ENCODE measurements around the gene KLHDC4. TPM values are rescaled to one million over a fixed set of nuclear protein-coding genes. Genes with fewer than 3 reads are reported as not detected.
A peak's percentile ranks its signal among the peaks of the same experiment; 100 is the strongest.
"Not testable (repeated sequence)": the region's sequence is repeated elsewhere in the genome, so short reads cannot be mapped to it uniquely, and the experiment has no call there.

KLHDC4 gene
- total RNA-seq, 1 donor from 2014 or later = 36.4 TPM

DNA sequence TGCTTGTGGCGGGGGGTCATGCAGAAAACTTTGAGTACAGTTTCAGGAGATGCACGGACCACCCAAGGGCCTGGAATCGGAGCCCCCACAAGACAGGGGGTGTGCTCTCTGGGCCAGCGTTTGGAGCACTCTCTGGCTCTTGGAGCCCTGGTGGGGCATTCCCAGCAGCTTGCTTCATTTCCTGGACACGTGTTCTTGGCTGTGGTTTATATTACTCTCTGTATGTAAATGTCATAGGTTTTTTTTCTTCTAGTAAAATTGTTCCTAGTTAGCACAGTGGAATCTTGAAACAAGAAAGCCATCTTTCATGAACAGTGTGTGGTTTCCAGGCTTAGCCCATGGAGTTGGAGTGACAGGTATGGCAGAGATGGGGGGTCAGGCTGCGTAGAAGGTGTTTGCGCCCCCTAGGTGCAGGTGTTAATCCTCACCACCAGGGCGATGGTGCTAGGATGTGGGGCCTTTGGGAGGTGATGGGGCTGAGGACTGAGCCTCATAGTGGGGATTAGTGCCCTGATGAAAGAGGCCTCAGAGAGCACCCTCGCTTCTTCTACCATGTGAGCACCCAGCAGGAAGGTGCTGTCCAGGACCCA lies 83.7 kb downstream of the KLHDC4 start:
- peak; percentile 66 for DNase-seq

DNA sequence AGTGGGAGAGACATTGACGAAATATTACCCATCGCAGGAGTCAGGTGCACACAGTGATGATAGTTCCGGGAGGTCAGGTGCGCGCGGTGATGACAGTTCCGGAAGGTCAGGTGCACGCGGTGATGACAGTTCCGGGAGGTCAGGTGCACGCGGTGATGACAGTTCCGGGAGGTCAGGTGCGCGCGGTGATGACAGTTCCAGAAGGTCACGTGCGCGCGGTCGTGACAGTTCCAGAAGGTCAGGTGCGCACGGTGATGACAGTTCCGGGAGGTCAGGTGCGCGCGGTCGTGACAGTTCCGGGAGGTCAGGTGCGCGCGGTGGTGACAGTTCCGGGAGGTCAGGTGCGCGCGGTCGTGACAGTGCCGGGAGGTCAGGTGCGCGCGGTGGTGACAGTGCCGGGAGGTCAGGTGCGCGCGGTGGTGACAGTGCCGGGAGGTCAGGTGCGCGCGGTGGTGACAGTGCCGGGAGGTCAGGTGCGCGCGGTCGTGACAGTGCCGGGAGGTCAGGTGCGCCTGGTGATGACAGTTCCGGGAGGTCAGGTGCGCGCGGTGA lies 84.7 kb downstream of the KLHDC4 start:
- not testable (repeated sequence) for DNase-seq

DNA sequence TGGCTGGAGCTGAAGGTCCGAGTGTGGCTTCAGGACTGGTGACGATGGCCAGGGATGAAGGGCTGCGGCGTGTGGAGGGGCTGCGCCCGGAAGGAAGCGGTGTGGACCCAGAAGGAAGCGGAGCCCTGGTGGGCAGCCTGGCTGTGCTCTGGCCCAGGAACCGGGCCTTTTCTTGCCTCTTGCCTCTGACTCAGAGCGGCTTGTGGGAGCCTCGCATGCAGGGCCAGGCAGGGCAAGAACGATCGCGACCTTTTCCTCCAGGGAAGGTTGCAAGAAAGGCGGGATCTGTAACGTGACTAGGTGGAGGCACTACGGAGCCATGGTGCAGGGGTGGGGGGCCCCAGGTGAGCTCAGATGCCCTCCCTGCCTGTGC lies 85.5 kb downstream of the KLHDC4 start:
- no peak for DNase-seq

DNA sequence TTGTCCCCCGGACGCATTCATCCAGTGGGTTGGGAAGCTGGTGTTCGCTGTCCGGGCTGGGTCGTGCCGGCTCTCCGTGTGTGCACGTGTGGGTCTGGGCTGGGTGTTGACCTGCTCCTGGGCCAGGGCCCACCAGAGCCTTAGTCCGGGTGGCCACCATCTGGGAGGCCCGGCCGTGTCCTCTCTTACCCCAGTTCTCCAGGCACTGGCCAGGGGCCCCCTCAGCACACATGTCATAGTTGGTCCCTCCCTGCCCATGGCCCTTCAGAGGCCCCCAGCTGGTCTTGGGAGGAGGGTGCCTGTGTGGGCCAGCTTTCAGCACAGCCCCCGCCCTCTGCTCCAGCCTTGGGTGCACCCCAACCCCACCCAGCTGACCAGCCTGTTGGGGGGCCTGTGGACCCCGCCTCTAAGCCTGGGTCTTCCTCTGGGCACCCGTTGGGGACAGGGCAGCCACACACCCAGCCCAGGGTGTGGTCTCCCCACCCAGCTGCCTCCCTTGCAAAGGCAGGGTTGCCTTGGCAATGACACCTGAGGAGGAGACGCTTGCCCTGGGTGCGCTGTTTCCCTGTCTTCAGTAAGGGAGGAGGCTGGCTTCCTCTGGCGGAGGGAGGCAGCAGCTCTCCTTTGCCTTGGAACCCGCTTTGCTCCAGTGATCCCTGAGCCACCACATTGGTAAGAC lies 86.1 kb downstream of the KLHDC4 start:
- DNase-seq = no peak

DNA sequence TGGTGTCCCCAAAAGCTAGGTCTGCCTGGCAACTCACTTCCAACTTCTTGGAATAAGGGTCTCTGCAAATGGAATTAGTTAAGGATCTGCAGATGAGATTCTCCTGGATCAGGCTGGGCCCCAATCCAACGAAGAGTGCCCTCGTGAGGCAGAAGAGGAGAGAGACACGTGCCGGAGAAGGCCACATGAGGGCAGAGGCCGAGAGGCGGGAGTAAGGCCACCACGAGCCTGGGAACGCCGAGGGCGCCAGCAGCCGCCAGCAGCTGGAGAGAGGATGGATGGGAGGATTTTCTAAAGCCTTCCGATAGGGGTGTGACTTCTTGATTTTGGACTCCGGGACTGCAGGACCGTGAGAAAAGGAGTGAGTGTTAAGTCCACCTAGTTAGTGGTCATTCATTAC lies 87.2 kb downstream of the KLHDC4 start:
- DNase-seq = no peak

DNA sequence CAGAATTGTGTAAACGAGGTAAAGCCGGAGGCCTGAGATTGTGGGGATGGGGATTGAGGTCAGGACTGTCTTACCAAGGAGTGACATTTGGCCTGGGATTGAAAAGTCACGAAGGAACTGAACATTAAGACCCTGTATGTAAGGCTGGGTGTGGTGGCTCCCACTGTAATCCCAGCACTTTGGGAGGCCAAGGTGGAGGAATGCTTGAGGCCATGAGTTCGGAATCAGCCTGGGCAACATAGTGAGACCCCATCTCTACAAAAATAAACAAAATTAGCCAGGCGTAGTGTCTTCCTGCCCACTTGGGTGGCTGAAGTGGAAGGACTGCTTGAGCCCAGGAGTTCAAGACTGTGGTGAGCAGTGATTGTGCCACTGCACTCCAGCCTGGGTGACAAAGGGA lies 88.0 kb downstream of the KLHDC4 start:
- DNase-seq = no peak

DNA sequence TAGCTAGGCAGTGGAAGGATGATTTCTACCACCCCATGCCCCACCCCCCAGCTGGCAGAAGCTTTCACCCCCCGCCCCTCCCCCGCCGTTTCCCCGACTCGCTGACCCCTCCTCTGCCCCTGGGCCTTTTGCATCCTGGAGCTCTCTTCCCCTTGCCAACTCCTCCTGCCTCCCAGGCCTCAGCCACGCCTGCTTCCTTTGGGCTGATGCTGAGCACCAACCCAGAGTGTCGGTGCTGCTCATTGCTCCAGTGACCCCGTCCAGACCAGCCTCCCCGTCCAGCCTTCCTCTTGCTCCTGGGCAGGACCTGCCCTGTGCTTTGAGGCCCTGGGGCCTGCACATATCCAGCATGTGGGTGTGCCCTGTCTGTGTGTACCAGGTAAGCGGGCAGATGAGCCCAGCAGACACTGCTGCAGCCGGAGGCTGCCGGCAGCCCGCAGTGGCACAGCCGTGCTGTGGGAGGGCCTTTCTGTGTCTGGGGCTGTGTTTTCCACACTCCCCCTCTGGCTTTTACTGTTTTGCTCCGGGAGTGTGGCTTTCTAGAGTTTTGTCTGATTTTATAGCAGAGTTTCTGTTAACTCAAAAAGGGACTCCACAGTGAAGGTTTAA lies 90.6 kb downstream of the KLHDC4 start:
- DNase-seq = peak; percentile 34

DNA sequence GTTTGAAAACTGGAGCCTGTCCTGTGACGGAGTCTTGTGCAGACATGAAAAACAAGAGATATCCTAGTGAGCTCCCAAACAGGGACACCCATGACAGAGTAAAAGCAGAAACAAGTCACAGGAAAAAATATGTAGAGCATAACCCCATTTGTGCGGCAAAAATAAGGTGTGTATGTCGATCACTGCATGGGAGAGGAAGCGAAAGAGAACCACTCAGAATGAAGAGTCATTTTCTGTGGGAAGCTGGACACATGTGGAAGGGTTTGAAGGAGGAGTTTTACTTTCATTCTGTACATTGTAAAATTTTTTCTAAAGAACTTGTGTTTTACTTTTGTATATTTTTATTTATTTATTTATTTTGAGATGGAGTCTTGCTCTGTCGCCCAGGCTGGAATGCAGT lies 91.4 kb downstream of the KLHDC4 start:
- DNase-seq = no peak

DNA sequence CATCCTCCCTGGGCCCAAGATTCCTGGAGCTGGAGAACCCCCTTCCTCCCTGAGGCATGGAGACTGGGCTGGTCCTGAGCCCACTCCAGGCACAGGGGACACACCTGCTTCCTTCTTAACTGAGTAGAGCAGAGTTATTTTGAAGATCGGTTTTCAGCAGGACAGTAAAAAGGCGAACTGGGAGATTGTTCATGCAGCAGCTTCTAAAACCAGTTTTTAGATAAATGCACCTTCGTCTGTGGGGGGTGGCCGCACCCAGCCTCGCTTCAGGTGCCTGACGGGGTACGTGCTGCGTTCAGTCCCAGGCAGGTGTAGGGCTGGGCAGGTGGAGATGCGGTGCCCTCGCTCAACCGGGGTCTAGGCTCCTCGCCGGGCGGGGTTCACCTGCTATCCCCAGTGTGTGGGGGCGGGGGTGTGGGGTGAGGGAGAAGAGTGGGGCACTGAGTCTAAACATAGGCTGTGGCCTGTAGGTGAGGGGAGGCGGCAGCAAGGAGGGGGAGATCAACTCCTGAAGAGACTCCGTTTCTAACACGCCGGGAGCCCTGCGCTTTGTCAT lies 94.0 kb downstream of the KLHDC4 start:
- DNase-seq = no peak

DNA sequence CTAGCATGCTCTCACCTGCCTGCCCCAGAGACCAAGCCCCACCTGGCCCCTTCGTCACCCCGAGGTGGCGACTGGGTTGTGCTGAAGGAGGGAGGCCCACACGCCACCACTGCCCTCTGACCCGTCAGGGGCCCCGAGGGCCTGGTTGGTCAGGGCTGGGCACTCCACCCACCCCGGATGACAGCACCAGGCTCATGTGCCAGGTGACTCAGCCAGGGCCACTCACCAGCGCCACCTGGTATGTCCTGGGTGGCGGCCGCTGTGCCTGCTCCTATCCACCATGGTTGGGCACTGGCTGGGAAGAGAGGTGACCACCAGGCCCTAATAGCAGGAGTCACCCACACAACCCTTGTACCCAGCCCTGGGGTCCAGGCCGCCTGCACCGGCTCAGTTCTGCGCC lies 94.6 kb downstream of the KLHDC4 start:
- DNase-seq = no peak

DNA sequence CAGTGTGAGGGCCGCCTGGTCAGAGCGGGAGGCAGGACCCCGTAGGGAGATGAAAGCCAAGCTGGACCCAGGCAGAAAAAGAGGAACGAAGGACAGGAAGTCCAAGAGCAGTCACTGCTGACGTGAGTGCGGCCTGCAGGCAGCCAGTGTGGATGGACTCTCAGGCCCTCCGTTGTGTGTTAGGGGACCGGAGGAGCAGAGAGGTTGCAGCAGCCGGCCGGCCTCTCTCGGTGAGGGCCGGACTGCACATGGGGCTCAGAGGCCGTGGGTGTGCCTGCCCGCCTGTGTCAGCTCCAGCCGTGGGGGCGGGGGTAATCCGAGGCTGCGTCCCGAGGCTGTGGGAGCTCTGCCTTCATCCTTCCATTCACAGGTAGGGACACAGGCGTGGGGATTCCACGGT lies 96.1 kb downstream of the KLHDC4 start:
- DNase-seq = no peak

DNA sequence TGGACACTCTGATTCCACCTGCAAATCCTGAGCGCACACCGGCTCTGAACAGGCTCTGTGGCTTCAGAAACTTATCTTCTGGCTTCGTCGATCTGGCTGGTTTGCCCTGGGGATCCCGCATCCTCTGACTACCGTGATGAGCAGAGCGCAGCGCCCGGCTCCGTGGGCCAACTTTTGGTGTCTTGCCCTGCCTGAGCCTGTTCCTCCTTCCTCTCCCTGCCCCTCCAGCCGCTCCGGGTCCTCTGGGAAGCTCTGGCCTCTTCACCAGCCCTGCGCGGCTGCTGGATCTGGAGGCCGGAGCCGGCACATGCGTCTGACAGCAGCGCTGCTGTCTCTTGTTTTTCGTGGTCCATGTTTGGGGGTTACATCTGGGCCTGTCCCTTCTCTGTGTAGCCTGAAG lies 97.8 kb downstream of the KLHDC4 start:
- DNase-seq = no peak

DNA sequence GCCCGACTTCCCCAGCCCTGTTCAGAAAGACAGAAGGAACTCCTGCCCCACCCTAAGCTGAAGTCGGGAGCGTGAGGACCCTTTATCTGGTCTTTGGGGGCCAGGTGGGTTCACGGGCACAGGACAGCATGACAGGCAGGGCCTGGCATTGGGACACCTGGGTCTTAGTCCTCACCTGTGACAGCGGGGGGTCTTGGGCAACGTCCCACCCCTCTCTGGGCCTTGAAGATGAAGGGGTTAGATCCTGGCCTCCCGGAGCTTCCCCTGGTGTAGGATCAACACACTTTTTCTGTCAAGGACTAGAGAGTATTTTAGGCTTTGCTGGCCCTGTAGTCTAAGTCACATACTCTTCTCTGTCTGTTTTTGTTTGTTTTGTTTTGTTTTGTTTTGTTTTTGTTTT lies 98.3 kb downstream of the KLHDC4 start:
- no peak for DNase-seq

DNA sequence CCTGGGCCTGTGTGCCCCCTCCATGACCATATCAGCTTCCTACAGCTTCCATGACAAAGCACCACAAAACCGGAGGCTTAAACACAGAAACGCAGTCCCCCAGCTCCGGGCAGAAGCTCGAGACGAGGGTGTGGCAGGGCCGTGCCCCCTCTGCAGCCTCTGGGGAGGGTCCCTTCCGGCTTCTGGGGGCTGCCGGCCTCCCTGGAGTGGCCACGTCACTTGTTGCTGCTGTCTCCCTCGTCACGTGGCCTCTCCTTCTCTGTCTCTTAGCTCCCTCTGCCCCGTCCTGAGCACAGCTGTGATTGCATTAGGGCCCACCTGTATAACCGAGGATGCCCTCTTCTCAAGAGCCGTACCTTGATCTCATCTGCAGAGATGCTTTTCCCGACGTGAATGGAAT lies 98.9 kb downstream of the KLHDC4 start:
- DNase-seq = no peak

DNA sequence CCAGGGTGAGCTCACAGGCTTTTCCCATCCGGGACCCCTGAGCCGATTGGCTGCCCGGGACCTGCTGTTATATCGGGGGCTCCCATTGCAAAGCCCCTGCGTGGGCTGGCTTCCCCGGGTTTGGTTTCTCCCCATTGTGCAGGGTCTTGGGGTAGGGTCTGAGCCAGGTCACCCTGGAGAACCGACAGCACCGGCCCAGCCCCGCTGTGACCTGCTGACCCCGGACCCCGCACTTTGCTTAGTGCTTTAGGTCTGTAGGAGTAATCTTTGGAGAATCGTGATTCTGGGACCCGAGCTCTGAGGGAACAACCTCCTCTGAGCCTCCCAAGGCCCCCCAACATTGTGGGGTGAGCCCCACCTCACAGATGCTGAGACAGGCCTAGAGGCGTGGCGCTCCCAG lies 100.6 kb downstream of the KLHDC4 start:
- no peak for DNase-seq

DNA sequence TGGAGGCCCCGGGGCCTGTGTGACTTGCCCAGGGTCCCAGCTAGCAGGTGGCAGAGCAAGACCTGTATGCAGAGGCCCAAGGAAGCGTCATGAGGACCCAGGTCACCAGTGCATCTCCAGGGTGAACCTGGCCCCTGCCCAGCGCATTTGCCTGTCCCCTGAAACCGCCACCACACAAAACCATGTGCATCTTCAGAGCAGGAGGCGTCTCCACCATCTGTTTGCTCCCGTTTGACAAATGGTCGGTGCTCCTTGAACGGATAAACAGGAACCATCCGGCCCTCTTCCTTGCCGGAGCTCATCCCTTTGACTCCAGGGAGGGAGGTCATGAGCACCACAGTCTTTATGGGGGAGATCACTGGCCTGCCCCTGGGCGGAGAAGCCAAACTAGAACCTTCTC lies 101.0 kb downstream of the KLHDC4 start:
- DNase-seq = no peak

DNA sequence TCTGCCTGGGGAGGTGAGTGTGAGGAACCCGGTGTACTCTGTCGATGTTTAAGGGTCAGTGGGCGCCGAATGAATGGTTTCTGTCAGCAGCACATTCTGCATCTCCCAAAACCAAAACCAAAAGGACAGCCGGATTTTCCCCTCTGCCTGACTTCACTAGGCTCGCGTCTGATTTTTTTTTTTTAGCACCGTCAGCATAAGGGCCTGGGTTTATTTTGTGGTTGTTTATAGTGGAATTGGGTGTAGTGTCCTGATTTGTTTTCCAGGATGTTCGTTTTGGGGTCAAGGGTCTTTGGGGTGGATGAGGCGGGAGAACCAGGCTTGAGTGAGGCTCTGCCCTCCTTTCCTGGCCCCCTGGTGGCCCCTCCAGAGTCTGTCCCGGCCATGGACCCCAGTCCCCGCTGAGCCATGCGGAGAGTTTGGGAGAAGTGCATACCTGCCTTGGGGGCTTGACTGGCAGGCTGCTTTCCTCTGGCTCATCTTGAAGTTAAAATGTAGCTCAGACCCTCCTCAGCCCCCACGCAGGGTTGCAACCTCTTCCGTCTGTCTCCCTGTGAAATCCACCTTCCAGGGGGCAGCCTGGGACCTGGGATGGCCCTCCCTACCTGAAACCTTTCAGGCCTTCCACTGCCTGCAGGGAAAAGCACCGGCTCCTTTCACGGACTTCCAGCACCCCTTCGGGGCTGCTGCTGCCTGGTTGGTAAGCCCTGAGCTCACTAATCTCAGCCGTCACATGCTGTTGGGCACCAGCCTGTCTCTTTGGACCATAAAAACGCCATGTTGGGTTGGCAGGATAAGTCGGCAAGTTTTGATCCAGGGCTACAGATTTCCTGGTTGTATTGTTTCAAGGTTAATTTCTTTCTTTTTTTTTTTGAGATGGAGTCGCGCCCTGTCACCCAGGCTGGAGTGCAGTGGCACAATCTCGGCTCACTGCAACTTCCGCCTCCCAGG lies 103.3 kb downstream of the KLHDC4 start:
- no peak for DNase-seq

DNA sequence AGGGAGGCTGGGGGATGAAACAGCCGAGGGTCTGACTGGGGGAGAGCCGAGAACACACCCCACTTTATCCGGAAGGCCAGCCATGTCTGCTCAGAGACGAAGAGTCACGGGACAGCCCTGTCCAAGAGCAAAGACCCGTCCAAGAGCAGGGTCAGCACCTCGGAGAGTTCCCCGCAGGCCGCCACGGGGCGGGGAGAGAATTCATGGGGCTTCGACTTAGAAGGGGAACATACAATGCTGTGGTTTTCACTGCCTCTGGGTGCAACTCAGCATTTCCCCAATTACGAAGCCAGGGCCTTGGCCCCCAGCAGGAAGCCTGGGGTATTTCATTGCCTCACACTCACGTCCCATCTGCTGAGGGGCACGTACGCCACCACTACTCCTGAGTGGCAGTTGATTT lies 104.2 kb downstream of the KLHDC4 start:
- DNase-seq = peak; percentile 68

DNA sequence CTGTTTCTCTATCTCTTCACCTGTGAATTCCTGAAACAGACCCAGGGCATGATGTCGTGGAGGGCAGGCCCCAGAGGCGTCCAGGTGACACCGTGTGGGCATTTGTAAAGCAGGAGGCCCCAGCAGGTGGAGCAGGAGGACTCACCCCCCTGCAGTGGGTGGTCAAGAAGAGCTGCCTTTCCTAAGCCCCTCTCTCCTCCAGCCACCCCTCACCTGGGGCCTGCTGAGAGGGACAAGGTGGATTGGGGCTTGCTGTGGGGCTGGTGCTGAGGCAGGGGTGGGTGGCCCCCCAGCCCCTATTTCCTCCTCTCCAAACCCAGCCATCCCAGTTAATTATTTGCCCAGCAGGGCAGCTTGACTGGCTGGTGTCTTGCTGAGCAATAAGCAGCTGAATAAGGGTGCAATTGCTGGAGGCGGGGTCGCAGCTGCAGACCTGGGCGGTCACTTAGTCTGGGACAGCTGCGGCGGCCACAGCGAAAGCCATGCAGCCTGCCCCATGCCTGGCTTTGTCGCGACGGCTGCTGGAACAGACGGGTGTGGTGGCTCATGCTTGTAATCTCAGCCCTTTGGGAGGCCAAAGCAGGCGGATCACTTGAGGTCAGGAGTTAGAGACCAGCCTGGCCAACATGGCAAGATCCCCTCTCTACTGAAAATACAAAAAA lies 107.1 kb downstream of the KLHDC4 start:
- no peak for DNase-seq

Data from dermis blood vessel endothelial cell (primary cell).